NCI-H510A treated with DMSO at 0.1 percent for 48 hours (cell line): ENCODE results near the gene GRPEL1.

ENCODE experiments used
- DNase-seq: peaks from one replicate; lab custom pipeline; 2025; lab: John Stamatoyannopoulos, UW

GRPEL1 gene

GRCh38 chr4:7063362-7063761, 4.5 kb downstream of the GRPEL1 start:
- DNase-seq = no peak

- DNase-seq = no peak
These were observed 5.0 kb downstream of the GRPEL1 start for GRCh38 chr4:7062816-7063215.

GRCh38 chr4:7061815-7062214, 6.0 kb downstream of the GRPEL1 start:
- no peak for DNase-seq

- DNase-seq = no peak
These were observed 7.3 kb downstream of the GRPEL1 start for GRCh38 chr4:7060346-7061150.

- no peak for DNase-seq
These were observed 8.2 kb downstream of the GRPEL1 start for GRCh38 chr4:7059662-7060061.

- DNase-seq = no peak
These were observed 9.1 kb downstream of the GRPEL1 start for GRCh38 chr4:7058792-7059191.

- DNase-seq = no peak
These were observed 11.9 kb downstream of the GRPEL1 start for GRCh38 chr4:7055990-7056325.

- DNase-seq = no peak
These were observed 12.5 kb downstream of the GRPEL1 start for GRCh38 chr4:7055111-7055989.

GRCh38 chr4:7054106-7054880, 13.6 kb downstream of the GRPEL1 start:
- no peak for DNase-seq

- DNase-seq = no peak
These were observed 14.7 kb downstream of the GRPEL1 start for GRCh38 chr4:7052923-7053715.

GRCh38 chr4:7052313-7052712, 15.6 kb downstream of the GRPEL1 start:
- no peak for DNase-seq

GRCh38 chr4:7051905-7052304, 16.0 kb downstream of the GRPEL1 start:
- no peak for DNase-seq

GRCh38 chr4:7051144-7051495, 16.7 kb downstream of the GRPEL1 start:
- DNase-seq = no peak

GRCh38 chr4:7050481-7051143, 17.3 kb downstream of the GRPEL1 start:
- DNase-seq = no peak

- no peak for DNase-seq
These were observed 18.1 kb downstream of the GRPEL1 start for GRCh38 chr4:7049739-7050138.

GRCh38 chr4:7049295-7049694, 18.6 kb downstream of the GRPEL1 start:
- no peak for DNase-seq

- no peak for DNase-seq
These were observed 19.2 kb downstream of the GRPEL1 start for GRCh38 chr4:7048642-7049041.

GRCh38 chr4:7046971-7047370, 20.9 kb downstream of the GRPEL1 start:
- DNase-seq = no peak

- no peak for DNase-seq
These were observed 21.6 kb downstream of the GRPEL1 start for GRCh38 chr4:7045961-7046921.

GRCh38 chr4:7045553-7045952, 22.3 kb downstream of the GRPEL1 start:
- no peak for DNase-seq
